Cardiac muscle cell (in vitro differentiated cells and primary cell): Measurements from ENCODE around the gene GP2. TPM values are rescaled to one million over a fixed set of nuclear protein-coding genes. Genes with fewer than 3 reads are reported as not detected.
A peak's percentile ranks its signal among the peaks of the same experiment; 100 is the strongest.

Experiments
- DNase-seq, 2 donors: peaks; one replicate each; pipeline versions ENCODE4 v3.0.0 to v3.0.0-alpha.2; 2010 to 2017; ENCODE audit warnings: low read depth in 1 of 2, low spot score in 1 of 2
- H3K27ac ChIP-seq: fragments of 200-600 bp; sonication (generic); 2 replicates; pipeline ENCODE4 v1.5.1; 2016
- H3K27me3 ChIP-seq: fragments of 200-600 bp; sonication (generic); 2 replicates; pipeline ENCODE4 v1.6.0; 2016; ENCODE audit warnings: control low read depth
- H3K36me3 ChIP-seq: fragments of 200-600 bp; sonication (generic); 2 replicates; pipeline ENCODE4 v1.5.1; 2016; ENCODE audit warnings: control low read depth
- H3K4me1 ChIP-seq: fragments of 200-600 bp; sonication (generic); 2 replicates; pipeline ENCODE4 v1.8.1; 2017; ENCODE audit warnings: low read depth, mild to moderate bottlenecking, mixed run types
- H3K4me3 ChIP-seq: fragments of 200-600 bp; sonication (generic); 2 replicates; pipeline ENCODE4 v1.5.1; 2016; ENCODE audit warnings: mild to moderate bottlenecking
- H3K9me3 ChIP-seq: fragments of 200-600 bp; sonication (generic); 2 replicates; pipeline ENCODE4 v1.5.1; 2017; ENCODE audit warnings: low read depth, mild to moderate bottlenecking, control low read depth
- polyA plus RNA-seq: library from polyadenylated mRNA; unstranded; fragments of >200 nt; fragmentation: Nextera tagmentation; extraction: Ambion mirVana; gene quantifications from 2 replicates; pipeline ENCODE4 v1.2.1, GENCODE V29; 2016
- total RNA-seq: library from RNA; depleted of rRNA; stranded (reverse); fragments of >200 nt; gene quantifications from 2 replicates; pipeline ENCODE4 v1.2.3, GENCODE V29; 2016
- TF ChIP-seq, protein P1 (sequence below): IDR thresholded peaks from 2 replicates; pipeline ENCODE4 v1.5.1; 2012; ENCODE audit warnings: low read depth, mild to moderate bottlenecking, low read length

Gene GP2
- total and polyA plus RNA-seq, 2 experiments from 2014 or later = not detected

DNA sequence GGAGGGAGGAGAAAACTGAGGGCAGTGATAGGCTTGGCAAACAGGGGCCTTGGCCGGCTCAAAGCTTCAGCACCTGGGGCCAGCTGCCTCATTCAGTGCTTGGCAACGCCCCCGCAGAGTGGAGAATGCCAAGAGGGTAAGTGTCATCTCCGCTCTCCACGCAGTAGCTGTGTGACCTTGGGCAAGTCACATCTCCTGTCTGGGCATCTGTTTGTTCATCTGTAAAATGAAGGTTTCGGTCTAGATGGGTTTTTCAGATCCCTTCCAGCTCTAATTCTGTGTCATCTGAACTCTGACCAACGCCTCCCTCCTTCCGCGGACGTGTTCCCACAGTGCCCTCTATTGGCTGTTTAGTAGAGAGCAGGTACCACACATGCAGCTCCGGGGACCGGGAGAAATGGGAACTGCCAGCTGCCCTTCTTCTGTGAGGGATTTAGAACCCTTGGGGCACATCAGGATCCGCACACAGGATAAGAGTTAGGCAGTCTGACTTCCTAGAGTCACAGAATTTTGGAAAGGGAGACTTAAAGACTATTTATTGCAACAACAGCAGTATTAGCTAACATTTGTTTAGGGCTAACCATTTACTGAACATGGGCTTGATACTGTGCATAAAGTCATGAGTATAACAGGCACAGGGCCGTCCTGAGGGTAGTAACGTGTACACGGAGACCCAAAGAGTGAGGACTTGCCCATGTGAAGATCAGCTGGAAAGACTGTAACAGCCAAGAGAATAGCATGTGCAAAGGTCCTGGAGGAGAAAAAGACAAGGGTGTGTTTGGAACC is 26.8 kb downstream of the GP2 start:
- TF ChIP-seq, protein P1, sequence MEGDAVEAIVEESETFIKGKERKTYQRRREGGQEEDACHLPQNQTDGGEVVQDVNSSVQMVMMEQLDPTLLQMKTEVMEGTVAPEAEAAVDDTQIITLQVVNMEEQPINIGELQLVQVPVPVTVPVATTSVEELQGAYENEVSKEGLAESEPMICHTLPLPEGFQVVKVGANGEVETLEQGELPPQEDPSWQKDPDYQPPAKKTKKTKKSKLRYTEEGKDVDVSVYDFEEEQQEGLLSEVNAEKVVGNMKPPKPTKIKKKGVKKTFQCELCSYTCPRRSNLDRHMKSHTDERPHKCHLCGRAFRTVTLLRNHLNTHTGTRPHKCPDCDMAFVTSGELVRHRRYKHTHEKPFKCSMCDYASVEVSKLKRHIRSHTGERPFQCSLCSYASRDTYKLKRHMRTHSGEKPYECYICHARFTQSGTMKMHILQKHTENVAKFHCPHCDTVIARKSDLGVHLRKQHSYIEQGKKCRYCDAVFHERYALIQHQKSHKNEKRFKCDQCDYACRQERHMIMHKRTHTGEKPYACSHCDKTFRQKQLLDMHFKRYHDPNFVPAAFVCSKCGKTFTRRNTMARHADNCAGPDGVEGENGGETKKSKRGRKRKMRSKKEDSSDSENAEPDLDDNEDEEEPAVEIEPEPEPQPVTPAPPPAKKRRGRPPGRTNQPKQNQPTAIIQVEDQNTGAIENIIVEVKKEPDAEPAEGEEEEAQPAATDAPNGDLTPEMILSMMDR = peak; percentile 81
- Histone ChIP-seq H3K27me3 (no peaks in the 10 kb centered on the region), H3K36me3 (no peaks in the 10 kb centered on the region), H3K9me3 (no peaks in the 10 kb centered on the region), H3K4me3 (no peak overlapping the region), H3K4me1 (no peaks in the 10 kb centered on the region), H3K27ac (no peak overlapping the region)
- DNase-seq = peak; percentile 69 to 75

DNA sequence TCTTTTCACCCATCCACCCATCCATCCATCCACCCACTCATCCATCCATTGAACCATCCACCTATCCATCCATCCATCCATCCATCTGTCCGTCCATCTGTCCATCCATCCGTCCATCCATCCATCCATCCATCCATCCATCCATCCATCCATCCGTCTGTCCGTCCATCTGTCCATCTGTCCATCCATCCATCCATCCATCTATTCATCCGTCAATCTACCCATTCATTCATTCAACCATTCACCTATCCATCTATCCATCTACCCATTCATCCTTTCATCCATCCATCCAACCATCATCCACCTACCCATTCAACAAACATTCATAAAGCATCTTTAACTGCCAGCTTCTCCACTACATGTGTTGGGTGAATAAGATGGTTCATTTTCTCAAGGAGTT is 28.9 kb downstream of the GP2 start:
- H3K27me3 ChIP-seq = no peaks in the 10 kb centered on the region
- H3K9me3 ChIP-seq = no peaks in the 10 kb centered on the region
- DNase-seq = no peak
- H3K27ac ChIP-seq = no peak overlapping the region
- H3K36me3 ChIP-seq = no peaks in the 10 kb centered on the region
- TF ChIP-seq, protein P1 = no peak
- no peaks in the 10 kb centered on the region for H3K4me1 ChIP-seq
- H3K4me3 ChIP-seq = no peak overlapping the region

DNA sequence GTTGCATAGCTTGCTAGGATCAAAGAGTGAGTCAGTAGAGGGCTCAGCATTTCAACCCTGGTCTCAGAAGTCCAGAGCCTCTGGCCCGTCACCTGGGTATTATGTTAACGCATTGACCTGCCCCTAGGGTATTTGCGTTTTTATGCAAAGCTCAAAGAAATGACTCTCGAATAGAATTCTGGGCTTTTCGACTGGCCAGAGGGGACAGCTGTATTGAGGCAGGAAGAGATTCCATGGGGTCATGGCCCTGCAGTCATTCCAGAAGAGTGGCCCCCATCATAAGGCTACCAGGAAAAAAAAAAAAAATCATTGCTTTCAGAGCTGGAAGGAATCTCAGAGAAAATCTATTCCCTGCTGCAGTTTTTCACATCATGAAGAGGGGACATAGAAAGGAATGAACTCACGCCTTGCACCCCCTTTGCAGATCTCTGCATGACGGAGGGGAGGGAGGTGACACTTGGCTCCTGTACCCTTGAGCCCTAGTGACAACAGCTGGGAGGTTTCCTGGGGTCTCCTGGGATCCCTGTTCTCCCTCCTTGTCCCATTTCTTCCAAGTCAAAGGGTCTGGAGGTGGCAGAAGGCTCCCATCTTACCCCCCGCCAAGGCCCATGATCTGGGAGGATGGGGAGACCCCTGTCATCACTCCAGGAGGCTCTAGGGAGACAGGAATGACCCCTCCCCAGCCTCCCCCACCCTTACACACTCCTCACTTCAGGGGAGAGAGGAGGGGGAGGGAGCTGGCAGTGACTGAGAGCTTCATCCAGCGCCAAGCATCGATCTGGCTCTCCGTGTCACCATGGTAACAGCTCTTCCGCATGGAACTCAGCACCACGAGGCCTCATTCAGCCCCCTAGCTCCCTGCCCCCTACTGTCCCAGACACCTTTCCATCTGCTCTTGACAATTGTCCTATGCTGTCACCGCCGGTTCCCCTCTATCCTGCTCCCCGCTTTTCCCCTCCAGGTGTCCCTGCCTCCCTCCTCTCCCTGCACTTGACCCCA is 35.8 kb downstream of the GP2 start:
- TF ChIP-seq, protein P1 = no peak
- Histone ChIP-seq H3K9me3 (no peaks in the 10 kb centered on the region), H3K27me3 (no peaks in the 10 kb centered on the region), H3K4me3 (no peak overlapping the region), H3K4me1 (no peaks in the 10 kb centered on the region), H3K36me3 (no peaks in the 10 kb centered on the region), H3K27ac (no peak overlapping the region)
- no peak for DNase-seq

DNA sequence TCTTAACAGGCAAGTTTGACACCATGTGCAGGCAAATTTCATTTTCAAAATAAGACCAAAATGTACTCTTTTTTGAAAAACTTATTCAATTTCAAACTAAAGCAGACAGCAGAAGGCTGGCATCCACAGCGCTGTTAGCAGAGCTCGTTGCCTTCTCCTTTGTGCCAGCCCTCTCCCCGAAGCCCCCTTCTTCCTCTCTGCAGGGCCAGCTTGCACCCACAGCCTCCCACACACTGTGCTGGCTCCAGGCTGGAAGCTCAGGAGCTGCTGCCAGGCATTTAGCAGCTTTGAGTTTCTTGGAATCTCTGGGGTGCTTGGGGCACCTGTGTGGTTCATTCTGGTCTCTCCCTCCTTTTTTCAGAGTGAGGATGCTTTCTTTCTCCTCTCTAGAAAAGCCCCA is 37.7 kb downstream of the GP2 start:
- H3K27me3 ChIP-seq = no peaks in the 10 kb centered on the region
- H3K27ac ChIP-seq = no peak overlapping the region
- DNase-seq = no peak
- no peak overlapping the region for H3K4me3 ChIP-seq
- no peaks in the 10 kb centered on the region for H3K36me3 ChIP-seq
- no peaks in the 10 kb centered on the region for H3K4me1 ChIP-seq
- no peaks in the 10 kb centered on the region for H3K9me3 ChIP-seq
- TF ChIP-seq, protein P1 = no peak

DNA sequence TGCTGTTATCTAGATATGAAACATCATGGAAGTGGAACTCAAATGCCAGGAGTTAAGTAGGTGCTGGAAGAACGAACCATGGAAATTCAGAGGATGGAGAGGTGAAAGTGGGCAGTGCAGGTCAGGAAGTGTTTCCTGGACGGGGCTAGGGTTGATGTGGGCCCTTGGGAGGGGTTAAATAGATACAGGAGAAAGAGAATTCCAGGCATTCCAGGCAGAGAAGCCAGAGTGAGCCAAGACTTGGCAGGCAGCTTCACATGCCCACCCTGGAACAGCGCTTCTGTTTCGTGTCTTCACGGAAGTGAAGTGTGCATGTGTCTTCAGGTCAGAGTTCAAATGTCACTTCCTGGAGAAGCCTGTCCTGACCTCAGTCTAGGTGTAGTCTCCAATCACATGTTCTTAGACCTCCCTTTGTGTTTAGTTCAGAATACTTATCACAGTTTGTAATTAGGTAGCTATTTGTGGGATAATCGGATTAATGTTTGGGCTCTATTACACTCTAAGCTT is 41.3 kb downstream of the GP2 start:
- DNase-seq = no peak
- H3K4me3 ChIP-seq = no peak overlapping the region
- TF ChIP-seq, protein P1 = no peak
- no peaks in the 10 kb centered on the region for H3K9me3 ChIP-seq
- no peak overlapping the region for H3K27ac ChIP-seq
- H3K36me3 ChIP-seq = no peaks in the 10 kb centered on the region
- no peaks in the 10 kb centered on the region for H3K27me3 ChIP-seq
- H3K4me1 ChIP-seq = no peaks in the 10 kb centered on the region
